Stomach (tissue), 4 donors: ENCODE results near the gene PRKG1.

ENCODE experiments used
- POLR2A ChIP-seq, 4 donors: fragments of 450-650 bp; IDR thresholded peaks; one replicate each; pipeline ENCODE4 v1.6.1; 2016; ENCODE audit warnings: antibody characterized with exemption in 4 of 4, control low read depth in 2 of 4, mild to moderate bottlenecking in 1 of 4, moderate library complexity in 1 of 4
- POLR2AphosphoS5 ChIP-seq, 3 donors: sonication (generic); formaldehyde crosslinking; IDR thresholded peaks; one replicate each; pipeline ENCODE4 v1.6.1; 2016; ENCODE audit warnings: antibody characterized with exemption in 3 of 3
- TF ChIP-seq, protein P1 (sequence below), 7 experiments: fragments of 450-650 bp in 4 of 7; fragments of 200-600 bp in 3 of 7; sonication (generic) in 3 of 7; IDR thresholded peaks; one replicate each; pipeline ENCODE4 v1.5.1; 2016 to 2019; ENCODE audit warnings: antibody characterized with exemption in 7 of 7, control low read depth in 2 of 7, mild to moderate bottlenecking in 1 of 7

DNA sequence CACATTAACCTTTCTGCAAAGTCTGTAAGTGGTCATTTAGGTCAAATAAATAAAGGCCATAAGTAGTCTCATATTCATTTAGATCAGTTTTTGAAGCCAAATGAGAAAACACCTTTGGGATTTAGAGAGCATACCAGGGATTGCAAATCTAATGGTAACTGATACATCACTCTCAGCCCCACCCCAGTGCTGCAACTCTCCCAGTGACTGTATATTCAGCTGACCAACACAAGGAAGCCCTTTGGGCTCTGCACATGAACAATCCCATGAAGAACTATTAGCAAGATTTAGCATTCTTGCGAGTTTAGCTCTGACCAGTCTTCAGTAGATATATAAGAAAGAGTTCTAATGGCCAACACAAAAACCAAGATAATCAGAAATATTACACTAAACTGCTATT is 372.8 kb downstream of the PRKG1 start:
- TF ChIP-seq POLR2A (IDR thresholded peaks at IDR 0.05) = no peak
- TF ChIP-seq, protein P1, sequence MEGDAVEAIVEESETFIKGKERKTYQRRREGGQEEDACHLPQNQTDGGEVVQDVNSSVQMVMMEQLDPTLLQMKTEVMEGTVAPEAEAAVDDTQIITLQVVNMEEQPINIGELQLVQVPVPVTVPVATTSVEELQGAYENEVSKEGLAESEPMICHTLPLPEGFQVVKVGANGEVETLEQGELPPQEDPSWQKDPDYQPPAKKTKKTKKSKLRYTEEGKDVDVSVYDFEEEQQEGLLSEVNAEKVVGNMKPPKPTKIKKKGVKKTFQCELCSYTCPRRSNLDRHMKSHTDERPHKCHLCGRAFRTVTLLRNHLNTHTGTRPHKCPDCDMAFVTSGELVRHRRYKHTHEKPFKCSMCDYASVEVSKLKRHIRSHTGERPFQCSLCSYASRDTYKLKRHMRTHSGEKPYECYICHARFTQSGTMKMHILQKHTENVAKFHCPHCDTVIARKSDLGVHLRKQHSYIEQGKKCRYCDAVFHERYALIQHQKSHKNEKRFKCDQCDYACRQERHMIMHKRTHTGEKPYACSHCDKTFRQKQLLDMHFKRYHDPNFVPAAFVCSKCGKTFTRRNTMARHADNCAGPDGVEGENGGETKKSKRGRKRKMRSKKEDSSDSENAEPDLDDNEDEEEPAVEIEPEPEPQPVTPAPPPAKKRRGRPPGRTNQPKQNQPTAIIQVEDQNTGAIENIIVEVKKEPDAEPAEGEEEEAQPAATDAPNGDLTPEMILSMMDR (IDR thresholded peaks at IDR 0.05) = no peak
- TF ChIP-seq POLR2AphosphoS5 (IDR thresholded peaks at IDR 0.05) = no peak
